ENCODE results near the gene MAP3K2. TPM values are rescaled to one million over a fixed set of nuclear protein-coding genes. Genes with fewer than 3 reads are reported as not detected.

Gene MAP3K2
- total RNA-seq (100 to 1,000 TPM; 103 to 105 TPM), total RNA-seq (95.4 to 887 (median 233) reads per million in 172 experiments)
- 32.9 TPM for polyA plus RNA-seq (2013, experiment 1 of 2)
- 34.3 TPM for polyA plus RNA-seq (2013, experiment 2 of 2)

- no peaks in the 10 kb centered on the region for H3K27me3 Mint-ChIP-seq
- no peaks in the 10 kb centered on the region for H3K9me3 Mint-ChIP-seq
- DNase-seq (peak; percentile 87 to 99 (median 96)), ATAC-seq (ENCODE audit: poor library complexity) (peak; percentile 69)
- H3K4me1 ChIP-seq (ENCODE audit: insufficient read depth, low read length), result peaks cover 33% of the 10 kb centered on the region
- H3K9me3 ChIP-seq (ENCODE audit: control insufficient read depth in 1 of 2, insufficient read depth in 1 of 2, low read length in 2 of 2), result no peaks in the 10 kb centered on the region
- ChIA-PET POLR2A (interaction anchor here (0.9 to 2.3 kb wide), 8 partner anchors 8 to 315 kb away, joined by 3 to 20 read pairs (median 4); partner anchors contain the start of gene IWS1), CTCF (interaction anchor here (4.4 kb wide), 1 partner anchor 28 kb away, joined by 29 read pairs; no protein-coding TSS in a partner anchor)
- H3K27me3 ChIP-seq (ENCODE audit: control insufficient read depth in 1 of 2, insufficient read depth in 2 of 2, low read length in 2 of 2), result no peaks in the 10 kb centered on the region
- H3K4me3 ChIP-seq (ENCODE audit: low read length), result peak within 1 kb of the TSS; percentile 82
- intact Hi-C loops (cut with DNase I, micrococcal nuclease), result loop anchor here (1.0 to 10.0 kb wide), 9 partner anchors 19 to 639 kb away; partner anchors contain the start of genes AMMECR1L (in 1 of the 2), ERCC3 (in 1 of the 2), IWS1 (in 1 of the 2) and SAP130 (in 1 of the 2)
- H3K27ac ChIP-seq (ENCODE audit: low read depth in 1 of 2, low read length in 2 of 2), result peak within 1 kb of the TSS; percentile 99 to 100
- H3K36me3 ChIP-seq (ENCODE audit: insufficient read depth, low read length), result no peaks in the 10 kb centered on the region
- peak within 1 kb of the TSS; percentile 100 for H3K27ac Mint-ChIP-seq
- H3K36me3 Mint-ChIP-seq (ENCODE audit: low read depth), result peaks cover 44% of the 10 kb centered on the region
- TF ChIP-seq CTCF (IDR thresholded peaks at IDR 0.05), result no peak
- peak within 1 kb of the TSS; percentile 98 for H3K4me3 Mint-ChIP-seq
- H3K4me1 Mint-ChIP-seq (ENCODE audit: low read depth), result peaks cover 69% of the 10 kb centered on the region
Observed at GRCh38 chr2:127387655-127388422, at the start of gene MAP3K2. MAP3K2 (minus strand) TSS chr2:127387975; CDS start chr2:127343129, 44,846 bp downstream.

- H3K9me3 ChIP-seq (ENCODE audit: control insufficient read depth in 1 of 2, insufficient read depth in 1 of 2, low read length in 2 of 2), result peaks cover 11 to 14% of the 10 kb centered on the region in 2 experiments
- Mint-ChIP-seq H3K4me3 (no peak overlapping the region), H3K9me3 (no peaks in the 10 kb centered on the region), H3K36me3 (ENCODE audit: low read depth) (no peaks in the 10 kb centered on the region), H3K27me3 (no peaks in the 10 kb centered on the region), H3K27ac (no peak overlapping the region), H3K4me1 (ENCODE audit: low read depth) (no peaks in the 10 kb centered on the region)
- H3K27ac ChIP-seq (ENCODE audit: low read depth in 1 of 2, low read length in 2 of 2), result no peak overlapping the region
- TF ChIP-seq CTCF (IDR thresholded peaks at IDR 0.05), result no peak
- no peaks in the 10 kb centered on the region for H3K27me3 ChIP-seq (ENCODE audit: control insufficient read depth in 1 of 2, insufficient read depth in 2 of 2, low read length in 2 of 2)
- intact Hi-C loops (cut with DNase I, micrococcal nuclease), result no loop called here
- no peak for ATAC-seq (ENCODE audit: poor library complexity)
- no peak overlapping the region for H3K4me3 ChIP-seq (ENCODE audit: low read length)
- ChIA-PET POLR2A (no interaction called here), CTCF (no interaction called here)
- H3K36me3 ChIP-seq (ENCODE audit: insufficient read depth, low read length), result no peaks in the 10 kb centered on the region
- no peak for DNase-seq
- no peaks in the 10 kb centered on the region for H3K4me1 ChIP-seq (ENCODE audit: insufficient read depth, low read length)
Observed at GRCh38 chr2:127437056-127437455, 49.3 kb upstream of the MAP3K2 start.

- Histone ChIP-seq H3K27ac (ENCODE audit: low read depth in 1 of 2, low read length in 2 of 2) (no peak overlapping the region), H3K4me3 (ENCODE audit: low read length) (no peak overlapping the region), H3K9me3 (ENCODE audit: control insufficient read depth in 1 of 2, insufficient read depth in 1 of 2, low read length in 2 of 2) (peaks cover 0 to 4% of the 10 kb centered on the region in 2 experiments), H3K36me3 (ENCODE audit: insufficient read depth, low read length) (no peaks in the 10 kb centered on the region), H3K4me1 (ENCODE audit: insufficient read depth, low read length) (no peaks in the 10 kb centered on the region), H3K27me3 (ENCODE audit: control insufficient read depth in 1 of 2, insufficient read depth in 2 of 2, low read length in 2 of 2) (no peaks in the 10 kb centered on the region)
- Mint-ChIP-seq H3K27ac (no peak overlapping the region), H3K27me3 (no peaks in the 10 kb centered on the region), H3K36me3 (ENCODE audit: low read depth) (peaks cover 3% of the 10 kb centered on the region), H3K4me3 (no peak overlapping the region), H3K4me1 (ENCODE audit: low read depth) (no peaks in the 10 kb centered on the region), H3K9me3 (no peaks in the 10 kb centered on the region)
- DNase-seq (no peak), ATAC-seq (ENCODE audit: poor library complexity) (no peak)
- ChIA-PET POLR2A (no interaction called here), CTCF (no interaction called here)
- intact Hi-C loops (cut with DNase I, micrococcal nuclease), result no loop called here
- TF ChIP-seq CTCF (IDR thresholded peaks at IDR 0.05), result no peak
Observed at GRCh38 chr2:127434515-127434914, 46.7 kb upstream of the MAP3K2 start.
